ENCODE data around the gene ACYP2. TPM values are rescaled to one million over a fixed set of nuclear protein-coding genes. Genes with fewer than 3 reads are reported as not detected.

The ACYP2 gene
- total RNA-seq, 1 donor from 2014 or later, result 14.9 TPM

DNA sequence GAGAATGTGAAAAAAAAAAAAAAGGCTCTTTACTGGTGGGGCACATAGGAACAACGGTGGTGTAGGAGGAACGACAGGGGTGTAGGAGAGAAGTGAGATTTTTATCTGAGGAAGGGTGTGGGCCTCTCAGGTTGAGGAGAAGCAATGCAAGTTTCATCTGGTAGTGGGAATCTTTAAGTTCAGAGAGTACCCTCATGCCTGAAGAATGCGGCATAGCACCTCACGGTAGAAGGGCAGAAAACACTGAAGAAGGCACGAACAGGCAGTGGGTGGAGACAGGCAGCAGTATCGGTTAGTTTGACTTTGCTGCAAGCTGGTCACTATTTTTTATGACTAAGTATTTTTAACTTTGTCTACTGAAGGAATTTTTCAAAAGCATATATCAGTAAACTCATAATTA, 192.8 kb downstream of the ACYP2 start:
- ChIA-PET CTCF (no interaction called here), POLR2A (no interaction called here)
- H3K27ac Mint-ChIP-seq, result no peak overlapping the region
- no peak overlapping the region for H3K4me3 Mint-ChIP-seq
- peaks cover 8% of the 10 kb centered on the region for H3K36me3 Mint-ChIP-seq (ENCODE audit: low read depth)
- ATAC-seq (ENCODE audit: low read depth) (no peak), DNase-seq (no peak)
- no peaks in the 10 kb centered on the region for H3K4me1 Mint-ChIP-seq
- no peaks in the 10 kb centered on the region for H3K27me3 Mint-ChIP-seq
- TF ChIP-seq, protein P1, sequence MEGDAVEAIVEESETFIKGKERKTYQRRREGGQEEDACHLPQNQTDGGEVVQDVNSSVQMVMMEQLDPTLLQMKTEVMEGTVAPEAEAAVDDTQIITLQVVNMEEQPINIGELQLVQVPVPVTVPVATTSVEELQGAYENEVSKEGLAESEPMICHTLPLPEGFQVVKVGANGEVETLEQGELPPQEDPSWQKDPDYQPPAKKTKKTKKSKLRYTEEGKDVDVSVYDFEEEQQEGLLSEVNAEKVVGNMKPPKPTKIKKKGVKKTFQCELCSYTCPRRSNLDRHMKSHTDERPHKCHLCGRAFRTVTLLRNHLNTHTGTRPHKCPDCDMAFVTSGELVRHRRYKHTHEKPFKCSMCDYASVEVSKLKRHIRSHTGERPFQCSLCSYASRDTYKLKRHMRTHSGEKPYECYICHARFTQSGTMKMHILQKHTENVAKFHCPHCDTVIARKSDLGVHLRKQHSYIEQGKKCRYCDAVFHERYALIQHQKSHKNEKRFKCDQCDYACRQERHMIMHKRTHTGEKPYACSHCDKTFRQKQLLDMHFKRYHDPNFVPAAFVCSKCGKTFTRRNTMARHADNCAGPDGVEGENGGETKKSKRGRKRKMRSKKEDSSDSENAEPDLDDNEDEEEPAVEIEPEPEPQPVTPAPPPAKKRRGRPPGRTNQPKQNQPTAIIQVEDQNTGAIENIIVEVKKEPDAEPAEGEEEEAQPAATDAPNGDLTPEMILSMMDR (IDR thresholded peaks at IDR 0.05), result no peak
- intact Hi-C loops (cut with micrococcal nuclease), result no loop called here
- H3K9me3 Mint-ChIP-seq, result no peaks in the 10 kb centered on the region

DNA sequence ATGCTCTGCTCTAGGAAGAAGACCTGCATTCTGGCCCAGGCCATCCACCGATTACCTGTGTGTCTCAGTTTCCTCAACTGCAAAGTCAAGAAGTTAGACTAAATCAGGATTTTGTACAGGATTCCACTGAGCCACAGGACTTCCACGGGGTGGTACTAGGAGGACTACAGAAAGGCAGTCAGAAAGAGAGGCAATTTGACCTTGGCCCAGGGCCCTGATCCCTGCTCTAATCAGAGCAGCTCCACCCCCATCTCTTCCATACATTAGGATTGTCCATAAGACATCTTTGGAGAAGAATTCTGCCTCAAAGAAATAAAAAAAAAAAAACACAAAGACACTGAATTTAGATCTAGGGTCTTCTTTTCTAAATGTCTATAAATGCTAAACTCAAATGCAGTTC, 193.4 kb downstream of the ACYP2 start:
- ChIA-PET CTCF (no interaction called here), POLR2A (interaction anchor here (0.6 kb wide), 1 partner anchor 134 kb away, joined by 9 read pairs; no protein-coding TSS in a partner anchor)
- Mint-ChIP-seq H3K27me3 (no peaks in the 10 kb centered on the region), H3K27ac (no peak overlapping the region), H3K4me3 (no peak overlapping the region), H3K4me1 (no peaks in the 10 kb centered on the region), H3K36me3 (ENCODE audit: low read depth) (peaks cover 8% of the 10 kb centered on the region), H3K9me3 (no peaks in the 10 kb centered on the region)
- intact Hi-C loops (cut with micrococcal nuclease), result no loop called here
- DNase-seq (no peak), ATAC-seq (ENCODE audit: low read depth) (no peak)
- TF ChIP-seq, protein P1 (IDR thresholded peaks at IDR 0.05), result no peak

DNA sequence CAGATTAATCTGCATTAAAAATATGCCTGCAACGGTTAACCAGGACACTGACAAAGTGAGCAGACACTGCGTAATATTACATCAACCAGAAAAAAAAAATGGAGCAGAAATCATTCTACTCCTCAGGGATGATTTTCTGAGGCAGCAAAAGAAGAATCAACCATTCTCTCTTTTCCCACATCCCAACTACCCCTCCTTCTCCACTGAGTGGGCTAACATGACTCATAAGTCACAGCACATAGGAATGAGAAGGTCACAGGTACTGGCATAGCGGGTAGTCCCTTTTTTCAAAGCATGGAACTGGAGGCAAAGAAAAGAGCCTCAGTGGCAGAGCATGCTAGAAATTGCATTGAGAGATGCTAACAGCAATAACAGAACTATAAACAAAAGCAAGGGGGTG, 194.9 kb downstream of the ACYP2 start:
- no peak for DNase-seq
- H3K27me3 Mint-ChIP-seq, result no peaks in the 10 kb centered on the region
- peaks cover under 1% of the 10 kb centered on the region for H3K9me3 Mint-ChIP-seq
- TF ChIP-seq, protein P1 (IDR thresholded peaks at IDR 0.05), result no peak
- H3K4me3 Mint-ChIP-seq, result no peak overlapping the region
- CTCF ChIA-PET, result no interaction called here
- POLR2A ChIA-PET, result no interaction called here
- no peak for ATAC-seq (ENCODE audit: low read depth)
- peaks cover 6% of the 10 kb centered on the region for H3K36me3 Mint-ChIP-seq (ENCODE audit: low read depth)
- no peaks in the 10 kb centered on the region for H3K4me1 Mint-ChIP-seq
- intact Hi-C loops (cut with micrococcal nuclease), result no loop called here
- H3K27ac Mint-ChIP-seq, result no peak overlapping the region

DNA sequence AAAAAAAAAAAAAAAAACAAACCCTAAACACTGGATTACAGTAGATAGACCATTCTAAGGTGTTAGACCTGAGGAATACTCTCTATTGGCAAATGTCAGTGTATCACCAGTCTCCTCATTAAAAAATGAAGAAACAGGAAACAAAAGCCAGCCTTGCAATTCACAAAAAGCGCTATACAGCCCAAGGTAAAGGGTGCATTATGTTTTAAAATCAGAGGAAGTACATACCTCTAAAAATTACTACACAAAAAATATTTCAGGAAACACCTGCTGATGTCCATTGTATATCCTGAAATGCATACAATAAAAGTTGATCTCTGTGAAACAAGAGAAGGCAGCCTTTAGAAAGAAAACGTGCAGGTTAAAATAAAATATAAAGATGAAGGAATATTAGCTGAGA, 195.5 kb downstream of the ACYP2 start:
- DNase-seq (no peak), ATAC-seq (ENCODE audit: low read depth) (no peak)
- Mint-ChIP-seq H3K27ac (no peak overlapping the region), H3K36me3 (ENCODE audit: low read depth) (peaks cover 4% of the 10 kb centered on the region), H3K27me3 (no peaks in the 10 kb centered on the region), H3K4me3 (no peak overlapping the region), H3K9me3 (peaks cover 3% of the 10 kb centered on the region), H3K4me1 (no peaks in the 10 kb centered on the region)
- POLR2A ChIA-PET, result no interaction called here
- TF ChIP-seq, protein P1 (IDR thresholded peaks at IDR 0.05), result no peak
- CTCF ChIA-PET, result no interaction called here
- intact Hi-C loops (cut with micrococcal nuclease), result no loop called here

DNA sequence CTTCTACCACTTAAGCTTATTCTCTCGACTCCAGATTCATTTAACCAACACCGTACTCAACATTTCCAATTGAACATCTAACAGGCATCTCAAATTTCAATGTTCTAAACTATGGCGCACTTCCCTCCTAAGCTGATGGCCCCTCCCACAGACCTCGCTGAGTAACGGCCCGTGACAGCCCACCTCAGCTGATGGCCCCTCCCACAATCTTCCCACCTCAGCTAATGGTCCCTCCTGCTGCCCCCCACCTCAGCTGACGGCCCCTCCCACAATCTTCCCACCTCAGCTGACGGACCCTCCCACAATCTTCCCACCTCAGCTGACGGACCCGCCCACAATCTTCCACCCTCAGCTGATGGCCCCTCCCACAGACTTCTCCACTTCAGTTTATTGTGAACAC, 197.7 kb downstream of the ACYP2 start:
- POLR2A ChIA-PET, result no interaction called here
- Mint-ChIP-seq H3K4me1 (no peaks in the 10 kb centered on the region), H3K4me3 (no peak overlapping the region), H3K9me3 (peaks cover 8% of the 10 kb centered on the region), H3K36me3 (ENCODE audit: low read depth) (no peaks in the 10 kb centered on the region), H3K27me3 (no peaks in the 10 kb centered on the region), H3K27ac (no peak overlapping the region)
- intact Hi-C loops (cut with micrococcal nuclease), result no loop called here
- CTCF ChIA-PET, result no interaction called here
- TF ChIP-seq, protein P1 (IDR thresholded peaks at IDR 0.05), result no peak
- ATAC-seq (ENCODE audit: low read depth) (no peak), DNase-seq (no peak)

All from activated B cell treated with CpG ODN at 0.5 μM for 24 hours (primary cell).